ENCODE results near the gene INTS6L.
"Not testable (repeated sequence)": the region's sequence is repeated elsewhere in the genome, so short reads cannot be mapped to it uniquely, and the experiment has no call there.

Gene INTS6L

GRCh38 chrX:135624408-135625204 lies 104.1 kb downstream of the INTS6L start:
- not testable (repeated sequence) for DNase-seq

GRCh38 chrX:135625995-135626394 lies 105.5 kb downstream of the INTS6L start:
- DNase-seq, result no peak

GRCh38 chrX:135629342-135629741 lies 108.9 kb downstream of the INTS6L start:
- no peak for DNase-seq
